NCI-H2196 treated with DMSO at 0.1 percent for 48 hours (cell line): ENCODE results near the gene DOCK6.
A peak's percentile ranks its signal among the peaks of the same experiment; 100 is the strongest.

ENCODE experiments used
- DNase-seq: peaks from one replicate; lab custom pipeline; 2025; ENCODE audit not compliant: unreplicated experiment; lab: John Stamatoyannopoulos, UW

DOCK6 gene

GRCh38 chr19:11261971-11262839 is at the start of gene DOCK6:
TSS of gene DOCK6 (minus strand) at chr19:11262524. CDS start at chr19:11262440, 84 bp downstream.
- DNase-seq, result no peak

GRCh38 chr19:11306337-11306736 is 44.0 kb upstream of the DOCK6 start:
- no peak for DNase-seq

GRCh38 chr19:11304936-11305335 is 42.6 kb upstream of the DOCK6 start:
- no peak for DNase-seq

GRCh38 chr19:11300811-11301120 is 38.4 kb upstream of the DOCK6 start:
- DNase-seq, result no peak

GRCh38 chr19:11299946-11300810 is 37.9 kb upstream of the DOCK6 start:
- no peak for DNase-seq

GRCh38 chr19:11296264-11296663 is 33.9 kb upstream of the DOCK6 start:
- no peak for DNase-seq

- no peak for DNase-seq
These were observed 33.4 kb upstream of the DOCK6 start, which contains the start of gene TSPAN16 for GRCh38 chr19:11295665-11296245. TSS of gene TSPAN16 (plus strand) at chr19:11296160. CDS start at chr19:11296298, 138 bp downstream.

GRCh38 chr19:11295180-11295579 is 32.9 kb upstream of the DOCK6 start:
- no peak for DNase-seq

- peak; percentile 85 for DNase-seq
These were observed 31.4 kb upstream of the DOCK6 start for GRCh38 chr19:11293433-11294389.

GRCh38 chr19:11291991-11292390 is 29.7 kb upstream of the DOCK6 start:
- DNase-seq, result no peak

GRCh38 chr19:11291415-11291814 is 29.1 kb upstream of the DOCK6 start:
- DNase-seq, result no peak

GRCh38 chr19:11290256-11290655 is 27.9 kb upstream of the DOCK6 start:
- no peak for DNase-seq

- no peak for DNase-seq
These were observed 26.0 kb upstream of the DOCK6 start for GRCh38 chr19:11288349-11288748.

GRCh38 chr19:11286312-11286974 is 24.1 kb upstream of the DOCK6 start:
- no peak for DNase-seq

- no peak for DNase-seq
These were observed 22.2 kb upstream of the DOCK6 start for GRCh38 chr19:11284515-11284914.

- DNase-seq, result no peak
These were observed 19.2 kb upstream of the DOCK6 start for GRCh38 chr19:11281356-11282049.

GRCh38 chr19:11279505-11280236 is 17.3 kb upstream of the DOCK6 start:
- no peak for DNase-seq

GRCh38 chr19:11278670-11279069 is 16.3 kb upstream of the DOCK6 start:
- no peak for DNase-seq
